WTC11 (cell line): ENCODE measurements around the gene ATXN10. TPM values are rescaled to one million over a fixed set of nuclear protein-coding genes. Genes with fewer than 3 reads are reported as not detected.

Source experiments
- ATAC-seq: fragments of 200-7000 bp; cut with Tn5 transposase; 2 replicates; pipeline ENCODE4 v1.10.0; 2021; ENCODE audit warnings: mild to moderate bottlenecking, moderate library complexity
- CTCF ChIA-PET: fragments of 300-600 bp; sonication (Branson Sonifier 250); formaldehyde crosslinking; loops from one replicate; lab custom pipeline; 2021; ENCODE audit warnings: antibody characterized with exemption; lab: Charles Lee
- POLR2A ChIA-PET: fragments of 350-600 bp; sonication (Branson Sonifier 250); formaldehyde crosslinking; loops from one replicate; lab custom pipeline; 2021; ENCODE audit warnings: antibody characterized with exemption; lab: Charles Lee
- DNase-seq: peaks from one replicate; pipeline ENCODE4 v3.0.0; 2021; ENCODE audit warnings: low spot score
- H3K27ac Mint-ChIP-seq: 2 replicates; pipeline ENCODE4 v1.8.0; 2021; ENCODE audit warnings: mixed read lengths
- H3K27me3 Mint-ChIP-seq: 2 replicates; pipeline ENCODE4 v1.8.0; 2021; ENCODE audit warnings: low read depth, mild to moderate bottlenecking, moderate library complexity, mixed read lengths
- H3K36me3 Mint-ChIP-seq: 2 replicates; pipeline ENCODE4 v1.8.0; 2021; ENCODE audit warnings: mixed read lengths
- H3K4me1 Mint-ChIP-seq: 2 replicates; pipeline ENCODE4 v1.8.0; 2022; ENCODE audit warnings: mixed read lengths
- H3K4me3 Mint-ChIP-seq: 2 replicates; pipeline ENCODE4 v1.8.0; 2021; ENCODE audit warnings: mild to moderate bottlenecking, moderate library complexity, mixed read lengths
- H3K9me3 Mint-ChIP-seq: 2 replicates; pipeline ENCODE4 v1.8.0; 2021; ENCODE audit warnings: mixed read lengths
- AFF4 ChIP-seq: sonication (generic); formaldehyde crosslinking; IDR thresholded peaks from 2 replicates; pipeline ENCODE4 v1.8.1; 2023; ENCODE audit warnings: mild to moderate bottlenecking, missing genetic modification reagents, borderline replicate concordance
- CREM ChIP-seq: sonication (generic); formaldehyde crosslinking; IDR thresholded peaks from 2 replicates; pipeline ENCODE4 v1.8.1; 2022; ENCODE audit warnings: mild to moderate bottlenecking, missing genetic modification reagents, moderate library complexity
- CTCF ChIP-seq: fragments of 200-600 bp; IDR thresholded peaks from 2 replicates; pipeline ENCODE4 v1.8.0; 2022; ENCODE audit warnings: antibody characterized with exemption
- ELF4 ChIP-seq: sonication (generic); formaldehyde crosslinking; IDR thresholded peaks from 2 replicates; pipeline ENCODE4 v1.8.1; 2022; ENCODE audit warnings: low read depth, mild to moderate bottlenecking, moderate library complexity, missing genetic modification reagents
- EMX1 ChIP-seq: fragments of 250-450 bp; sonication (Bioruptor Pico); IDR thresholded peaks from 2 replicates; pipeline ENCODE4 v1.8.0; 2021; ENCODE audit warnings: mild to moderate bottlenecking
- FOXJ3 ChIP-seq: sonication (generic); formaldehyde crosslinking; IDR thresholded peaks from 2 replicates; pipeline ENCODE4 v1.9.0; 2021; ENCODE audit warnings: missing genetic modification reagents, mild to moderate bottlenecking, borderline replicate concordance
- HMGXB4 ChIP-seq: sonication (generic); formaldehyde crosslinking; IDR thresholded peaks from 2 replicates; pipeline ENCODE4 v1.8.1; 2023; ENCODE audit warnings: mild to moderate bottlenecking, moderate library complexity, missing genetic modification reagents
- JUN ChIP-seq: sonication (generic); formaldehyde crosslinking; IDR thresholded peaks from 2 replicates; pipeline ENCODE4 v1.8.0; 2023; ENCODE audit warnings: mild to moderate bottlenecking, missing genetic modification reagents
- MLX ChIP-seq: sonication (generic); formaldehyde crosslinking; IDR thresholded peaks from 2 replicates; pipeline ENCODE4 v1.8.1; 2023; ENCODE audit warnings: mild to moderate bottlenecking, missing genetic modification reagents, moderate library complexity
- NR1H2 ChIP-seq: sonication (generic); formaldehyde crosslinking; IDR thresholded peaks from 2 replicates; pipeline ENCODE4 v1.9.0; 2021; ENCODE audit warnings: mild to moderate bottlenecking, moderate library complexity, missing genetic modification reagents
- NR2C2 ChIP-seq: sonication (generic); formaldehyde crosslinking; IDR thresholded peaks from 2 replicates; pipeline ENCODE4 v1.8.0; 2022; ENCODE audit warnings: mild to moderate bottlenecking, missing genetic modification reagents
- TEAD4 ChIP-seq: sonication (generic); formaldehyde crosslinking; IDR thresholded peaks from 2 replicates; pipeline ENCODE4 v1.8.0; 2022; ENCODE audit warnings: mild to moderate bottlenecking, missing genetic modification reagents
- ZBTB21 ChIP-seq: sonication (generic); formaldehyde crosslinking; IDR thresholded peaks from 2 replicates; pipeline ENCODE4 v1.8.1; 2023; ENCODE audit warnings: mild to moderate bottlenecking, missing genetic modification reagents, borderline replicate concordance
- ZNF263 ChIP-seq: sonication (generic); formaldehyde crosslinking; IDR thresholded peaks from 2 replicates; pipeline ENCODE4 v1.8.1; 2022; ENCODE audit warnings: low read depth, mild to moderate bottlenecking, moderate library complexity, missing genetic modification reagents
- ZSCAN18 ChIP-seq: fragments of 250-450 bp; sonication (Bioruptor Pico); IDR thresholded peaks from 2 replicates; pipeline ENCODE4 v2.1.2; 2022; ENCODE audit warnings: mild to moderate bottlenecking, moderate library complexity
- total RNA-seq: library from RNA; stranded (reverse); gene quantifications from 3 replicates; pipeline ENCODE4 v1.2.3, GENCODE V29; 2021
- TF ChIP-seq, protein P1 (sequence below): fragments of 250-450 bp; sonication (Bioruptor Pico); IDR thresholded peaks from 2 replicates; pipeline ENCODE4 v1.9.0; 2021; ENCODE audit warnings: mild to moderate bottlenecking, borderline replicate concordance

Gene ATXN10
- total RNA-seq, 1 experiment from 2014 or later: 185 TPM

DNA sequence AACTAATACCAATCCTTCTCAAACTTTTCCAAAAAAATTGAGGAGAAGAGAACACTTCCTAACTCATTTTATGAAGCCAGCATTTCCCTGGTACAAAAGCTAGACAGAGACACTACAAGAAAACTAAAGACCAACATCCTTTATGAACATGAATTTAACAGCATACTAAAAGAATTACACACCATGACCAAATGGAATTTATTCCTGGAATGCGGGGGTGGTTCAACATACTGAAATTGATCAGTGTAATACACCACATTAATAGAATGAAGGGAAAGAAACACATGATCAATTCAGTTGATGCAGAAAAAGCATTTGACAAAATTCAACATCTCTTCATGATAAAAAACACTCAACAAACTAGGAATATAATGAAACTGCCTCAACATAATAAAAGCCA, 157.2 kb downstream of the ATXN10 start:
- Mint-ChIP-seq H3K4me1 (peaks cover 20% of the 10 kb centered on the region), H3K4me3 (no peak overlapping the region), H3K9me3 (peaks cover 6% of the 10 kb centered on the region; the same call in 1 of the 2 replicates), H3K27ac (no peak overlapping the region), H3K36me3 (peaks cover 20% of the 10 kb centered on the region), H3K27me3 (no peaks in the 10 kb centered on the region)
- ChIA-PET POLR2A (no interaction called here), CTCF (no interaction called here)
- ATAC-seq (no peak), DNase-seq (no peak)
- no peak for TF ChIP-seq CREM (CRISPR knock-in tag)
- no peak for TF ChIP-seq NR1H2 (CRISPR knock-in tag)
- TF ChIP-seq MLX (CRISPR knock-in tag): no peak
- no peak for TF ChIP-seq ZSCAN18 (CRISPR knock-in tag)
- no peak for TF ChIP-seq AFF4 (CRISPR knock-in tag)
- no peak for TF ChIP-seq TEAD4 (CRISPR knock-in tag)
- TF ChIP-seq HMGXB4: no peak
- TF ChIP-seq ELF4 (CRISPR knock-in tag): no peak
- no peak for TF ChIP-seq ZBTB21
- no peak for TF ChIP-seq JUN (CRISPR knock-in tag)
- no peak for TF ChIP-seq CTCF
- TF ChIP-seq, protein P1, sequence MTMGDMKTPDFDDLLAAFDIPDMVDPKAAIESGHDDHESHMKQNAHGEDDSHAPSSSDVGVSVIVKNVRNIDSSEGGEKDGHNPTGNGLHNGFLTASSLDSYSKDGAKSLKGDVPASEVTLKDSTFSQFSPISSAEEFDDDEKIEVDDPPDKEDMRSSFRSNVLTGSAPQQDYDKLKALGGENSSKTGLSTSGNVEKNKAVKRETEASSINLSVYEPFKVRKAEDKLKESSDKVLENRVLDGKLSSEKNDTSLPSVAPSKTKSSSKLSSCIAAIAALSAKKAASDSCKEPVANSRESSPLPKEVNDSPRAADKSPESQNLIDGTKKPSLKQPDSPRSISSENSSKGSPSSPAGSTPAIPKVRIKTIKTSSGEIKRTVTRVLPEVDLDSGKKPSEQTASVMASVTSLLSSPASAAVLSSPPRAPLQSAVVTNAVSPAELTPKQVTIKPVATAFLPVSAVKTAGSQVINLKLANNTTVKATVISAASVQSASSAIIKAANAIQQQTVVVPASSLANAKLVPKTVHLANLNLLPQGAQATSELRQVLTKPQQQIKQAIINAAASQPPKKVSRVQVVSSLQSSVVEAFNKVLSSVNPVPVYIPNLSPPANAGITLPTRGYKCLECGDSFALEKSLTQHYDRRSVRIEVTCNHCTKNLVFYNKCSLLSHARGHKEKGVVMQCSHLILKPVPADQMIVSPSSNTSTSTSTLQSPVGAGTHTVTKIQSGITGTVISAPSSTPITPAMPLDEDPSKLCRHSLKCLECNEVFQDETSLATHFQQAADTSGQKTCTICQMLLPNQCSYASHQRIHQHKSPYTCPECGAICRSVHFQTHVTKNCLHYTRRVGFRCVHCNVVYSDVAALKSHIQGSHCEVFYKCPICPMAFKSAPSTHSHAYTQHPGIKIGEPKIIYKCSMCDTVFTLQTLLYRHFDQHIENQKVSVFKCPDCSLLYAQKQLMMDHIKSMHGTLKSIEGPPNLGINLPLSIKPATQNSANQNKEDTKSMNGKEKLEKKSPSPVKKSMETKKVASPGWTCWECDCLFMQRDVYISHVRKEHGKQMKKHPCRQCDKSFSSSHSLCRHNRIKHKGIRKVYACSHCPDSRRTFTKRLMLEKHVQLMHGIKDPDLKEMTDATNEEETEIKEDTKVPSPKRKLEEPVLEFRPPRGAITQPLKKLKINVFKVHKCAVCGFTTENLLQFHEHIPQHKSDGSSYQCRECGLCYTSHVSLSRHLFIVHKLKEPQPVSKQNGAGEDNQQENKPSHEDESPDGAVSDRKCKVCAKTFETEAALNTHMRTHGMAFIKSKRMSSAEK: no peak
- TF ChIP-seq ZNF263 (CRISPR knock-in tag): no peak
- no peak for TF ChIP-seq NR2C2 (CRISPR knock-in tag)
- TF ChIP-seq EMX1 (CRISPR knock-in tag): no peak
- TF ChIP-seq FOXJ3 (CRISPR knock-in tag): no peak
